K562 (cell line): ENCODE data around the gene RIMOC1.

Experiments used
- ESRRA ChIP-seq: fragments of 450-650 bp; IDR thresholded peaks from 2 replicates; pipeline ENCODE4 v1.6.1; 2014; ENCODE audit warnings: low read depth, mild to moderate bottlenecking, moderate library complexity, borderline replicate concordance
- EZH2 ChIP-seq: IDR thresholded peaks from 2 replicates; pipeline ENCODE4 v1.6.1; 2012; ENCODE audit warnings: low read depth, mild to moderate bottlenecking, inconsistent platforms, low read length, borderline replicate concordance
- MYNN ChIP-seq, 2 experiments: sonication (generic); formaldehyde crosslinking in 1 of 2; IDR thresholded peaks; 2 replicates each; pipeline versions ENCODE4 v1.5.0 to v1.6.1; 2016 to 2020; ENCODE audit warnings: antibody characterized with exemption in 1 of 2, missing genetic modification reagents in 1 of 2
- NCOA6 ChIP-seq: fragments of 450-650 bp; IDR thresholded peaks from 2 replicates; pipeline ENCODE4 v1.6.1; 2017; ENCODE audit warnings: mild to moderate bottlenecking
- NFE2L1 ChIP-seq: fragments of 450-650 bp; IDR thresholded peaks from 2 replicates; pipeline ENCODE4 v1.6.1; 2016; ENCODE audit warnings: missing genetic modification characterization, low read depth, mild to moderate bottlenecking, missing compliant biosample characterization, moderate library complexity, borderline replicate concordance
- PCBP2 ChIP-seq: fragments of 200-400 bp; formaldehyde crosslinking; IDR thresholded peaks from 2 replicates; pipeline ENCODE4 v1.6.1; 2018; ENCODE audit warnings: low read length, low read depth, mild to moderate bottlenecking, moderate library complexity; ENCODE audit not compliant: poor library complexity, severe bottlenecking
- POLR2AphosphoS2 ChIP-seq: IDR thresholded peaks from 2 replicates; pipeline ENCODE4 v1.6.1; 2012; ENCODE audit warnings: low read length, improper control_type of control experiment
- TCF7L2 ChIP-seq: fragments of 150-350 bp; IDR thresholded peaks from 2 replicates; pipeline ENCODE4 v1.6.1; 2016; ENCODE audit warnings: low read depth, mild to moderate bottlenecking, low read length, moderate library complexity
- TEAD4 ChIP-seq, 2 experiments: sonication (generic) in 1 of 2; formaldehyde crosslinking in 1 of 2; IDR thresholded peaks; 2 replicates each; pipeline versions ENCODE4 v1.6.1 to v1.8.0; 2012 to 2022; ENCODE audit warnings: borderline replicate concordance in 1 of 2, inconsistent platforms in 1 of 2, low read length in 1 of 2, mild to moderate bottlenecking in 1 of 2, missing genetic modification reagents in 1 of 2
- ZNF143 ChIP-seq: sonication (generic); formaldehyde crosslinking; IDR thresholded peaks from 2 replicates; pipeline ENCODE4 v1.9.0; 2022; ENCODE audit warnings: mild to moderate bottlenecking, missing genetic modification reagents
- ZNF232 ChIP-seq: sonication (generic); formaldehyde crosslinking; IDR thresholded peaks from 2 replicates; pipeline ENCODE4 v1.8.0; 2022; ENCODE audit warnings: mild to moderate bottlenecking, missing genetic modification reagents
- TF ChIP-seq, protein P1 (sequence below), 3 experiments: fragments of 200-800 bp in 1 of 3; fragments of 250-450 bp in 1 of 3; fragments of 450-650 bp in 1 of 3; sonication (Bioruptor Pico) in 1 of 3; sonication (Bioruptor generic) in 1 of 3; formaldehyde crosslinking in 1 of 3; IDR thresholded peaks; 2 replicates each; pipeline versions ENCODE4 v1.6.1 to v1.8.0; 2016 to 2022; ENCODE audit warnings: mild to moderate bottlenecking in 2 of 3, missing genetic modification characterization in 2 of 3, missing compliant biosample characterization in 1 of 3, moderate library complexity in 1 of 3
- TF ChIP-seq, protein P2 (sequence below), 3 experiments: IDR thresholded peaks in 2 of 3; conservative IDR thresholded peaks in 1 of 3; 2 replicates each; pipeline ENCODE4 v1.5.1; 2011 to 2012; ENCODE audit warnings: low read length in 3 of 3, mild to moderate bottlenecking in 3 of 3, control low read depth in 2 of 3, improper control_type of control experiment in 1 of 3, inconsistent platforms in 1 of 3, low read depth in 1 of 3, mixed read lengths in 1 of 3, moderate library complexity in 1 of 3; ENCODE audit not compliant: insufficient read depth in 2 of 3

DNA sequence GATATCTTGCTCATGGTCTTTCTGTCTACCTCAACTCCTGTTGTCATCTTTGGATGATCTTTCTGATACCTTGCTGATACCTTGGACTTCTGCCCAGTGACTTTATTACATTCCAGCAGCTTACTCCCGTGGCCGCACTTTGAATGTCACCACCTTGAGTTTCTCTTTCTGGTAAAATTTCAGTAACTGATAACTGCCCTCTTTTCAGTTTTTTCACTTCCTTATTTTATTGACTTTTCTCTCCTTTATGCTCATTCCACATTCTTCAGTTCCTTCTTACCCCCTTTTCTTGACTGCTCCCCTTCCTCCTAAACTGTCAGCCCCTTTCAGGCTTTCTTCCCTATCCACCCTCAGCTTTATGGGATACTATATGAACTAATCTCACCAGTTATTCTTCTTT, 14.0 kb downstream of the RIMOC1 start:
- TF ChIP-seq MYNN (IDR thresholded peaks at IDR 0.05) (no peak), MYNN (CRISPR knock-in tag; IDR thresholded peaks at IDR 0.05) (no peak), NFE2L1 (no peak), NCOA6 (no peak), POLR2AphosphoS2 (no peak), EZH2 (no peak), TCF7L2 (no peak), ESRRA (no peak), PCBP2 (no peak), TEAD4 (IDR thresholded peaks at IDR 0.05; ENCODE audit: low read length) (no peak), TEAD4 (CRISPR knock-in tag; IDR thresholded peaks at IDR 0.05; ENCODE audit: borderline replicate concordance) (no peak), ZNF232 (CRISPR knock-in tag) (no peak), ZNF143 (CRISPR knock-in tag) (no peak)
- TF ChIP-seq, protein P1, sequence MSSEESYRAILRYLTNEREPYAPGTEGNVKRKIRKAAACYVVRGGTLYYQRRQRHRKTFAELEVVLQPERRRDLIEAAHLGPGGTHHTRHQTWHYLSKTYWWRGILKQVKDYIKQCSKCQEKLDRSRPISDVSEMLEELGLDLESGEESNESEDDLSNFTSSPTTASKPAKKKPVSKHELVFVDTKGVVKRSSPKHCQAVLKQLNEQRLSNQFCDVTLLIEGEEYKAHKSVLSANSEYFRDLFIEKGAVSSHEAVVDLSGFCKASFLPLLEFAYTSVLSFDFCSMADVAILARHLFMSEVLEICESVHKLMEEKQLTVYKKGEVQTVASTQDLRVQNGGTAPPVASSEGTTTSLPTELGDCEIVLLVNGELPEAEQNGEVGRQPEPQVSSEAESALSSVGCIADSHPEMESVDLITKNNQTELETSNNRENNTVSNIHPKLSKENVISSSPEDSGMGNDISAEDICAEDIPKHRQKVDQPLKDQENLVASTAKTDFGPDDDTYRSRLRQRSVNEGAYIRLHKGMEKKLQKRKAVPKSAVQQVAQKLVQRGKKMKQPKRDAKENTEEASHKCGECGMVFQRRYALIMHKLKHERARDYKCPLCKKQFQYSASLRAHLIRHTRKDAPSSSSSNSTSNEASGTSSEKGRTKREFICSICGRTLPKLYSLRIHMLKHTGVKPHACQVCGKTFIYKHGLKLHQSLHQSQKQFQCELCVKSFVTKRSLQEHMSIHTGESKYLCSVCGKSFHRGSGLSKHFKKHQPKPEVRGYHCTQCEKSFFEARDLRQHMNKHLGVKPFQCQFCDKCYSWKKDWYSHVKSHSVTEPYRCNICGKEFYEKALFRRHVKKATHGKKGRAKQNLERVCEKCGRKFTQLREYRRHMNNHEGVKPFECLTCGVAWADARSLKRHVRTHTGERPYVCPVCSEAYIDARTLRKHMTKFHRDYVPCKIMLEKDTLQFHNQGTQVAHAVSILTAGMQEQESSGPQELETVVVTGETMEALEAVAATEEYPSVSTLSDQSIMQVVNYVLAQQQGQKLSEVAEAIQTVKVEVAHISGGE (CRISPR knock-in tag; IDR thresholded peaks at IDR 0.05) = no peak
- TF ChIP-seq, protein P2, sequence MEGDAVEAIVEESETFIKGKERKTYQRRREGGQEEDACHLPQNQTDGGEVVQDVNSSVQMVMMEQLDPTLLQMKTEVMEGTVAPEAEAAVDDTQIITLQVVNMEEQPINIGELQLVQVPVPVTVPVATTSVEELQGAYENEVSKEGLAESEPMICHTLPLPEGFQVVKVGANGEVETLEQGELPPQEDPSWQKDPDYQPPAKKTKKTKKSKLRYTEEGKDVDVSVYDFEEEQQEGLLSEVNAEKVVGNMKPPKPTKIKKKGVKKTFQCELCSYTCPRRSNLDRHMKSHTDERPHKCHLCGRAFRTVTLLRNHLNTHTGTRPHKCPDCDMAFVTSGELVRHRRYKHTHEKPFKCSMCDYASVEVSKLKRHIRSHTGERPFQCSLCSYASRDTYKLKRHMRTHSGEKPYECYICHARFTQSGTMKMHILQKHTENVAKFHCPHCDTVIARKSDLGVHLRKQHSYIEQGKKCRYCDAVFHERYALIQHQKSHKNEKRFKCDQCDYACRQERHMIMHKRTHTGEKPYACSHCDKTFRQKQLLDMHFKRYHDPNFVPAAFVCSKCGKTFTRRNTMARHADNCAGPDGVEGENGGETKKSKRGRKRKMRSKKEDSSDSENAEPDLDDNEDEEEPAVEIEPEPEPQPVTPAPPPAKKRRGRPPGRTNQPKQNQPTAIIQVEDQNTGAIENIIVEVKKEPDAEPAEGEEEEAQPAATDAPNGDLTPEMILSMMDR (IDR thresholded peaks at IDR 0.05 in 2 of 3, conservative IDR thresholded peaks at IDR 0.05 in 1 of 3; ENCODE audit: insufficient read depth in 2 of 3, low read depth in 1 of 3, low read length in 3 of 3) = no peak
